8988T (cell line): ENCODE results near the gene SREBF2.

Experiments
- DNase-seq: peaks from one replicate; pipeline ENCODE4 v3.0.0; 2011

SREBF2 gene

GRCh38 chr22:41880653-41881052 is 47.7 kb downstream of the SREBF2 start:
- no peak for DNase-seq

GRCh38 chr22:41883400-41883799 is 50.5 kb downstream of the SREBF2 start:
- no peak for DNase-seq

- no peak for DNase-seq
These were observed 52.2 kb downstream of the SREBF2 start for GRCh38 chr22:41885116-41885515.

GRCh38 chr22:41885516-41885915 is 52.6 kb downstream of the SREBF2 start:
- no peak for DNase-seq

- DNase-seq, result no peak
These were observed 55.8 kb downstream of the SREBF2 start for GRCh38 chr22:41888627-41889200.

- no peak for DNase-seq
These were observed 58.5 kb downstream of the SREBF2 start for GRCh38 chr22:41891407-41891806.

- DNase-seq, result no peak
These were observed 59.8 kb downstream of the SREBF2 start for GRCh38 chr22:41892721-41893120.

- no peak for DNase-seq
These were observed 60.9 kb downstream of the SREBF2 start for GRCh38 chr22:41893591-41894375.

- DNase-seq, result no peak
These were observed 65.7 kb downstream of the SREBF2 start for GRCh38 chr22:41898645-41899044.

- DNase-seq, result no peak
These were observed 66.2 kb downstream of the SREBF2 start for GRCh38 chr22:41899110-41899509.

GRCh38 chr22:41899992-41900651 is 67.2 kb downstream of the SREBF2 start:
- no peak for DNase-seq

- DNase-seq, result no peak
These were observed 67.9 kb downstream of the SREBF2 start for GRCh38 chr22:41900652-41901312.

GRCh38 chr22:41902016-41902415 is 69.1 kb downstream of the SREBF2 start:
- no peak for DNase-seq

- no peak for DNase-seq
These were observed 70.1 kb downstream of the SREBF2 start for GRCh38 chr22:41902932-41903421.

GRCh38 chr22:41904450-41905410 is 71.8 kb downstream of the SREBF2 start:
- no peak for DNase-seq

GRCh38 chr22:41905411-41906202 is 72.7 kb downstream of the SREBF2 start:
- DNase-seq, result no peak

GRCh38 chr22:41906822-41907221 is 73.9 kb downstream of the SREBF2 start:
- no peak for DNase-seq

- peak; percentile 95 for DNase-seq
These were observed 74.8 kb downstream of the SREBF2 start for GRCh38 chr22:41907436-41908401.

- DNase-seq, result peak; percentile 60
These were observed 75.8 kb downstream of the SREBF2 start for GRCh38 chr22:41908411-41909309.
